B cell (primary cell): ENCODE data around the gene PCBP3. TPM values are rescaled to one million over a fixed set of nuclear protein-coding genes. Genes with fewer than 3 reads are reported as not detected.

Experiments
- ATAC-seq: fragments of 200-7000 bp; cut with Tn5 transposase; one replicate; pipeline ENCODE4 v1.10.0; 2021; ENCODE audit warnings: low read depth, mild to moderate bottlenecking, moderate number of reproducible peaks, moderate library complexity
- CTCF ChIA-PET: fragments of 350-600 bp; sonication (Branson Sonifier 250); formaldehyde crosslinking; loops from one replicate; lab custom pipeline; 2021; ENCODE audit warnings: antibody characterized with exemption, inconsistent platforms; lab: Charles Lee
- POLR2A ChIA-PET: fragments of 350-600 bp; sonication (Branson Sonifier 250); formaldehyde crosslinking; loops from one replicate; lab custom pipeline; 2021; ENCODE audit warnings: antibody characterized with exemption; lab: Charles Lee
- DNase-seq: peaks from one replicate; pipeline ENCODE4 v3.0.0; 2013
- H2AFZ ChIP-seq: 2 replicates; pipeline ENCODE4 v1.6.1; 2012; ENCODE audit warnings: mild to moderate bottlenecking, low read depth, low read length; ENCODE audit not compliant: insufficient read depth, poor library complexity, severe bottlenecking
- H3K27ac ChIP-seq, 2 donors: 1 replicate in 1 of 2; 2 replicates in 1 of 2; pipeline ENCODE4 v1.5.1; 2012 to 2013; ENCODE audit warnings: low read length in 2 of 2, mild to moderate bottlenecking in 2 of 2, moderate library complexity in 1 of 2
- H3K27me3 ChIP-seq, 4 experiments: fragments of 200-600 bp in 1 of 4; sonication (generic) in 1 of 4; replicated peaks in 1 of 4; 1 replicate in 2 of 4; 2 replicates in 2 of 4; pipeline versions ENCODE4 v1.6.1 to v1.7.0; 2013 to 2016; ENCODE audit warnings: low read length in 3 of 4, mild to moderate bottlenecking in 2 of 4, mixed read lengths in 1 of 4, moderate library complexity in 1 of 4; ENCODE audit not compliant: insufficient read depth in 4 of 4, control insufficient read depth in 3 of 4; ENCODE audit errors: control extremely low read depth in 1 of 4
- H3K36me3 ChIP-seq, 2 experiments: replicated peaks in 1 of 2; 1 replicate in 1 of 2; 2 replicates in 1 of 2; pipeline versions ENCODE4 v1.6.1 to v1.7.1; 2013; ENCODE audit warnings: low read length in 1 of 2; ENCODE audit not compliant: insufficient read depth in 2 of 2, control insufficient read depth in 1 of 2; ENCODE audit errors: control extremely low read depth in 1 of 2, extremely low read depth in 1 of 2
- H3K4me1 ChIP-seq, 2 donors: fragments of 200-600 bp in 1 of 2; sonication (generic) in 1 of 2; 1 replicate in 1 of 2; 2 replicates in 1 of 2; pipeline versions ENCODE4 v1.5.1 to v1.6.1; 2013 to 2017; ENCODE audit warnings: low read length in 2 of 2; ENCODE audit not compliant: control insufficient read depth in 2 of 2, insufficient read depth in 2 of 2
- H3K4me2 ChIP-seq: replicated peaks from 2 replicates; pipeline ENCODE3; 2012; ENCODE audit warnings: mild to moderate bottlenecking, low read depth, low read length; ENCODE audit not compliant: poor library complexity, severe bottlenecking
- H3K4me3 ChIP-seq, 5 experiments: fragments of 200-600 bp in 1 of 5; sonication (generic) in 1 of 5; 1 replicate in 3 of 5; 2 replicates in 2 of 5; pipeline versions ENCODE4 v1.5.1 to v1.7.0; 2011 to 2016; ENCODE audit warnings: low read length in 4 of 5, mild to moderate bottlenecking in 4 of 5, low read depth in 2 of 5, control low read depth in 1 of 5, moderate library complexity in 1 of 5; ENCODE audit not compliant: insufficient read depth in 1 of 5; ENCODE audit errors: control extremely low read depth in 1 of 5, extremely low read depth in 1 of 5
- H3K79me2 ChIP-seq: fragments of 200-600 bp; sonication (generic); one replicate; pipeline ENCODE4 v1.6.0; 2016; ENCODE audit warnings: low read length; ENCODE audit not compliant: control insufficient read depth, insufficient read depth
- H3K9ac ChIP-seq: fragments of 200-600 bp; sonication (generic); 2 replicates; pipeline ENCODE4 v1.6.1; 2017; ENCODE audit warnings: mild to moderate bottlenecking, low read length, moderate library complexity
- H3K9me3 ChIP-seq, 3 donors: one replicate each; pipeline versions ENCODE4 v1.6.1 to v1.7.1; 2013; ENCODE audit warnings: low read length in 2 of 3; ENCODE audit not compliant: control insufficient read depth in 2 of 3, insufficient read depth in 1 of 3; ENCODE audit errors: control extremely low read depth in 1 of 3
- H4K20me1 ChIP-seq: 2 replicates; pipeline ENCODE4 v1.6.0; 2012; ENCODE audit warnings: mild to moderate bottlenecking, low read length; ENCODE audit not compliant: insufficient read depth, control insufficient read depth, poor library complexity, severe bottlenecking
- H3K27ac Mint-ChIP-seq: one replicate; pipeline ENCODE4 v1.8.0; 2021; ENCODE audit warnings: mixed read lengths
- H3K27me3 Mint-ChIP-seq: one replicate; pipeline ENCODE4 v1.8.0; 2021; ENCODE audit warnings: mixed read lengths
- H3K4me1 Mint-ChIP-seq: one replicate; pipeline ENCODE4 v1.8.0; 2021; ENCODE audit warnings: mixed read lengths
- H3K4me3 Mint-ChIP-seq: one replicate; pipeline ENCODE4 v1.8.0; 2021; ENCODE audit warnings: mixed read lengths
- H3K9me3 Mint-ChIP-seq: one replicate; pipeline ENCODE4 v1.8.0; 2022; ENCODE audit warnings: mixed read lengths; ENCODE audit not compliant: insufficient read depth
- CTCF ChIP-seq: fragments of 200-600 bp; IDR thresholded peaks from one replicate; pipeline ENCODE4 v1.8.0; 2022; ENCODE audit warnings: antibody characterized with exemption, mild to moderate bottlenecking
- EZH2 ChIP-seq: IDR thresholded peaks from 2 replicates; pipeline ENCODE4 v1.6.1; 2012; ENCODE audit warnings: borderline replicate concordance, low read depth, mild to moderate bottlenecking, moderate library complexity, low read length; ENCODE audit not compliant: insufficient read depth, poor library complexity, severe bottlenecking
- WGBS: methylation state at CpG from one replicate; pipeline ENCODE4 v1.1.5; 2013; ENCODE audit warnings: missing lambda C conversion rate; ENCODE audit not compliant: insufficient coverage; 5-methylcytosine and 5-hydroxymethylcytosine counted together
- intact Hi-C: fragments of 100-400 bp; cut with micrococcal nuclease; formaldehyde crosslinking; loops from one replicate; pipeline ENCODE4 v1.10.0; 2022
- polyA plus RNA-seq: library from polyadenylated mRNA; depleted of rRNA; stranded (reverse); fragments of >200 nt; gene quantifications from 2 replicates; pipeline ENCODE4 v1.2.3, GENCODE V29; 2012
- total RNA-seq, 2 donors: library from RNA; stranded (reverse); fragments of 120-200 nt in 1 of 2; gene quantifications; 1 replicate in 1 of 2; 2 replicates in 1 of 2; pipeline versions ENCODE4 v1.2.3 to v1.2.4, GENCODE V29; 2013 to 2022

The PCBP3 gene
- total and polyA plus RNA-seq, 2 donors (not counting 1 experiment from before 2014, with no cell fraction given) = 0.45 to 2.7 TPM

- Histone ChIP-seq H3K4me2 (no peak overlapping the region), H3K36me3 (no peaks in the 10 kb centered on the region), H3K4me3 (no peak overlapping the region), H3K4me1 (no peaks in the 10 kb centered on the region), H3K27me3 (peaks cover 0 to 5% (median 0%) of the 10 kb centered on the region in 4 experiments), H3K27ac (no peak overlapping the region), H4K20me1 (no peaks in the 10 kb centered on the region), H3K79me2 (no peaks in the 10 kb centered on the region), H2AFZ (no peak overlapping the region), H3K9me3 (peaks cover 0 to 8% (median 8%) of the 10 kb centered on the region in 3 donors), H3K9ac (no peak overlapping the region)
- intact Hi-C loops = no loop called here
- Mint-ChIP-seq H3K9me3 (peaks cover 2% of the 10 kb centered on the region), H3K27ac (no peak overlapping the region), H3K4me3 (no peak overlapping the region), H3K4me1 (no peaks in the 10 kb centered on the region), H3K27me3 (peaks cover 18% of the 10 kb centered on the region)
- CTCF ChIA-PET = no interaction called here
- DNase-seq (no peak), ATAC-seq (no peak)
- no peak for TF ChIP-seq CTCF
- TF ChIP-seq EZH2 = no peak
- POLR2A ChIA-PET = no interaction called here
- 88% methylated on average over 12 of the region's 12 CpGs for WGBS
Observed at GRCh38 chr21:45845063-45845769, 201.7 kb downstream of the PCBP3 start.

GRCh38 chr21:45845770-45846090 lies 202.2 kb downstream of the PCBP3 start:
- Histone ChIP-seq H3K4me2 (no peak overlapping the region), H2AFZ (no peak overlapping the region), H3K36me3 (no peaks in the 10 kb centered on the region), H3K9ac (no peak overlapping the region), H3K79me2 (no peaks in the 10 kb centered on the region), H3K27me3 (peaks cover 0 to 6% (median 0%) of the 10 kb centered on the region in 4 experiments), H3K9me3 (peaks cover 0 to 4% (median 3%) of the 10 kb centered on the region in 3 donors), H3K4me3 (no peak overlapping the region), H3K4me1 (no peaks in the 10 kb centered on the region), H4K20me1 (no peaks in the 10 kb centered on the region), H3K27ac (no peak overlapping the region)
- DNase-seq = no peak
- Mint-ChIP-seq H3K27me3 (peaks cover 20% of the 10 kb centered on the region), H3K9me3 (peaks cover 2% of the 10 kb centered on the region), H3K27ac (no peak overlapping the region), H3K4me1 (no peaks in the 10 kb centered on the region), H3K4me3 (no peak overlapping the region)
- no peak for TF ChIP-seq CTCF
- no peak for TF ChIP-seq EZH2
- intact Hi-C loops = no loop called here
- WGBS = 66% methylated on average over 3 of the region's 3 CpGs
- CTCF ChIA-PET = no interaction called here
- POLR2A ChIA-PET = no interaction called here
- no peak for ATAC-seq
